GM23338 (cell line): ENCODE results near the gene SBK3. TPM values are rescaled to one million over a fixed set of nuclear protein-coding genes. Genes with fewer than 3 reads are reported as not detected.

ENCODE experiments used
- ATAC-seq: fragments of 200-7000 bp; cut with Tn5 transposase; 3 replicates; pipeline ENCODE4 v1.9.1; 2020
- DNase-seq: peaks from one replicate; pipeline ENCODE4 v3.0.0-alpha.2; 2015; ENCODE audit warnings: low spot score
- H2AFZ ChIP-seq: fragments of 200-600 bp; sonication (generic); 2 replicates; pipeline ENCODE4 v1.8.0; 2016; ENCODE audit warnings: antibody characterized with exemption, mild to moderate bottlenecking, moderate library complexity
- H3F3A ChIP-seq: fragments of 200-600 bp; sonication (generic); replicated peaks from 2 replicates; pipeline ENCODE4 v1.8.0; 2017; ENCODE audit warnings: antibody characterized with exemption, mixed run types, low read depth
- H3K27ac ChIP-seq: fragments of 200-600 bp; sonication (generic); 2 replicates; pipeline ENCODE4 v1.6.1; 2016; ENCODE audit warnings: low read depth
- H3K27me3 ChIP-seq: fragments of 200-600 bp; sonication (generic); 2 replicates; pipeline ENCODE4 v1.8.0; 2016; ENCODE audit warnings: mild to moderate bottlenecking, mixed run types, moderate library complexity; ENCODE audit not compliant: insufficient read depth
- H3K36me3 ChIP-seq: fragments of 200-600 bp; sonication (generic); 2 replicates; pipeline ENCODE4 v1.8.0; 2016; ENCODE audit warnings: mild to moderate bottlenecking; ENCODE audit not compliant: insufficient read depth
- H3K4me1 ChIP-seq: fragments of 200-600 bp; sonication (generic); 2 replicates; pipeline ENCODE4 v1.8.0; 2016; ENCODE audit warnings: mild to moderate bottlenecking, moderate library complexity; ENCODE audit not compliant: insufficient read depth
- H3K4me2 ChIP-seq: fragments of 200-600 bp; sonication (generic); 2 replicates; pipeline ENCODE4 v1.7.1; 2017; ENCODE audit warnings: mixed run types
- H3K4me3 ChIP-seq: fragments of 200-600 bp; sonication (generic); 2 replicates; pipeline ENCODE4 v1.6.1; 2016; ENCODE audit warnings: mixed run types
- H3K79me2 ChIP-seq: fragments of 200-600 bp; sonication (generic); replicated peaks from 2 replicates; pipeline ENCODE4 v1.8.0; 2017; ENCODE audit warnings: mild to moderate bottlenecking; ENCODE audit not compliant: insufficient read depth
- H3K9me2 ChIP-seq: fragments of 200-600 bp; sonication (generic); 2 replicates; pipeline ENCODE4 v1.8.0; 2017; ENCODE audit not compliant: insufficient read depth
- H4K20me1 ChIP-seq: fragments of 200-600 bp; sonication (generic); replicated peaks from 2 replicates; pipeline ENCODE4 v1.8.0; 2017; ENCODE audit warnings: mild to moderate bottlenecking; ENCODE audit not compliant: insufficient read depth
- H3K27ac Mint-ChIP-seq: 2 replicates; pipeline ENCODE4 v1.8.0; 2020; ENCODE audit warnings: inconsistent platforms, mild to moderate bottlenecking, moderate library complexity, mixed read lengths
- H3K27me3 Mint-ChIP-seq: 3 replicates; pipeline ENCODE4 v1.8.0; 2022; ENCODE audit warnings: low read depth, mild to moderate bottlenecking, moderate library complexity, mixed read lengths, inconsistent platforms; ENCODE audit not compliant: insufficient read depth, poor library complexity
- H3K36me3 Mint-ChIP-seq: 3 replicates; pipeline ENCODE4 v1.8.0; 2021; ENCODE audit warnings: low read depth, mild to moderate bottlenecking, inconsistent platforms, moderate library complexity, mixed read lengths
- H3K4me1 Mint-ChIP-seq: 3 replicates; pipeline ENCODE4 v1.8.0; 2020; ENCODE audit warnings: mild to moderate bottlenecking, inconsistent platforms, mixed read lengths
- H3K4me3 Mint-ChIP-seq: 3 replicates; pipeline ENCODE4 v1.8.0; 2021; ENCODE audit warnings: moderate library complexity, mild to moderate bottlenecking, inconsistent platforms, mixed read lengths
- H3K9me3 Mint-ChIP-seq: 3 replicates; pipeline ENCODE4 v1.8.0; 2020; ENCODE audit warnings: moderate library complexity, mild to moderate bottlenecking, inconsistent platforms, mixed read lengths
- CREB1 ChIP-seq: fragments of 250-450 bp; sonication (Bioruptor Pico); IDR thresholded peaks from 2 replicates; pipeline ENCODE4 v1.5.0; 2020; ENCODE audit warnings: low read depth, mild to moderate bottlenecking, moderate library complexity
- EZH2 ChIP-seq: fragments of 200-600 bp; sonication (generic); IDR thresholded peaks from one replicate; pipeline ENCODE4 v1.8.0; 2017; ENCODE audit warnings: antibody characterized with exemption, mild to moderate bottlenecking, low read depth; ENCODE audit not compliant: unreplicated experiment
- JUNB ChIP-seq: IDR thresholded peaks from one replicate; pipeline ENCODE4 v1.6.1; 2016; ENCODE audit warnings: antibody characterized with exemption; ENCODE audit not compliant: unreplicated experiment
- NANOG ChIP-seq: IDR thresholded peaks from 2 replicates; pipeline ENCODE4 v1.6.1; 2016; ENCODE audit warnings: antibody characterized with exemption, borderline replicate concordance
- POLR2AphosphoS5 ChIP-seq: IDR thresholded peaks from 2 replicates; pipeline ENCODE4 v1.6.1; 2016; ENCODE audit warnings: antibody characterized with exemption, low read depth
- STAT1 ChIP-seq: IDR thresholded peaks from one replicate; pipeline ENCODE4 v1.6.1; 2016; ENCODE audit warnings: antibody characterized with exemption; ENCODE audit not compliant: unreplicated experiment
- ZNF114 ChIP-seq: fragments of 250-450 bp; sonication (Bioruptor Pico); IDR thresholded peaks from 2 replicates; pipeline ENCODE4 v1.5.0; 2020; ENCODE audit warnings: mild to moderate bottlenecking, moderate library complexity
- ZNF331 ChIP-seq: fragments of 250-450 bp; sonication (Bioruptor Pico); IDR thresholded peaks from 2 replicates; pipeline ENCODE4 v1.5.0; 2020; ENCODE audit warnings: low read depth, mild to moderate bottlenecking, moderate library complexity
- ZNF462 ChIP-seq: fragments of 250-450 bp; sonication (Bioruptor Pico); IDR thresholded peaks from 2 replicates; pipeline ENCODE4 v1.5.0; 2020; ENCODE audit warnings: mild to moderate bottlenecking, moderate library complexity
- polyA plus RNA-seq: library from polyadenylated mRNA; unstranded; fragments of >200 nt; fragmentation: Nextera tagmentation; extraction: Ambion mirVana; gene quantifications from 2 replicates; pipeline ENCODE4 v1.2.1, GENCODE V29; 2016
- total RNA-seq: library from RNA; depleted of rRNA; stranded (reverse); fragments of >200 nt; shearing (Covaris generic); gene quantifications from 2 replicates; pipeline ENCODE4 v1.2.3, GENCODE V29; 2014

SBK3 gene
- total and polyA plus RNA-seq, 2 experiments from 2014 or later = 0.27 to 0.94 TPM

GRCh38 chr19:55529636-55530234 lies 15.6 kb downstream of the SBK3 start:
- DNase-seq = no peak
- no peak overlapping the region for H3K4me2 ChIP-seq
- H4K20me1 ChIP-seq = no peaks in the 10 kb centered on the region
- no peaks in the 10 kb centered on the region for H3K4me1 ChIP-seq
- H3K36me3 Mint-ChIP-seq = no peaks in the 10 kb centered on the region
- H3K27me3 Mint-ChIP-seq = peaks cover 3% of the 10 kb centered on the region
- no peak overlapping the region for H3K27ac Mint-ChIP-seq
- H3K36me3 ChIP-seq = no peaks in the 10 kb centered on the region
- H3K4me3 ChIP-seq = no peak overlapping the region
- H3K27ac ChIP-seq = no peak overlapping the region
- no peaks in the 10 kb centered on the region for H3K9me2 ChIP-seq
- peaks cover 16% of the 10 kb centered on the region for H3F3A ChIP-seq
- no peak overlapping the region for H2AFZ ChIP-seq
- peaks cover 3% of the 10 kb centered on the region for H3K4me1 Mint-ChIP-seq
- TF ChIP-seq JUNB (no peak), EZH2 (no peak), ZNF114 (CRISPR knock-in tag) (no peak), ZNF462 (CRISPR knock-in tag) (no peak), POLR2AphosphoS5 (no peak), STAT1 (no peak), NANOG (no peak), CREB1 (no peak), ZNF331 (CRISPR knock-in tag) (no peak)
- no peaks in the 10 kb centered on the region for H3K9me3 Mint-ChIP-seq
- no peaks in the 10 kb centered on the region for H3K27me3 ChIP-seq
- no peak overlapping the region for H3K4me3 Mint-ChIP-seq
- no peaks in the 10 kb centered on the region for H3K79me2 ChIP-seq
- ATAC-seq = peak; percentile 42
